HepG2 (cell line): ENCODE measurements around the gene NCS1. TPM values are rescaled to one million over a fixed set of nuclear protein-coding genes. Genes with fewer than 3 reads are reported as not detected.

ENCODE experiments used
- ATAC-seq: fragments of 200-7000 bp; cut with Tn5 transposase; 3 replicates; pipeline ENCODE4 v1.9.1; 2020; ENCODE audit warnings: mild to moderate bottlenecking, moderate library complexity
- BruUV-seq: library from RNA; stranded (reverse); fragments of 400-500 nt; replicated peaks from 2 replicates; lab custom pipeline; 2021; lab: Mats Ljungman, UMichigan
- CTCF ChIA-PET: fragments of 300-600 bp; formaldehyde crosslinking; extraction: SDS; loops from one replicate; lab custom pipeline; 2021; ENCODE audit warnings: low total read pairs, inconsistent platforms, low intra/inter-chr PET ratio; lab: Yijun Ruan, JAX
- POLR2A ChIA-PET: fragments of 350-600 bp; sonication (Branson Sonifier 250); formaldehyde crosslinking; loops from one replicate; lab custom pipeline; 2020; ENCODE audit warnings: antibody characterized with exemption, inconsistent platforms; lab: Yijun Ruan, JAX
- DNase-seq: peaks from one replicate; pipeline ENCODE4 v3.0.0-alpha.2; 2015; ENCODE audit warnings: low spot score
- FAIRE-seq: peaks from 3 replicates; lab custom pipeline; 2011; peaks lifted over from hg19 to GRCh38; lab: Jason Lieb, UNC
- H2AFZ ChIP-seq: one replicate; pipeline ENCODE4 v1.6.1; 2011; ENCODE audit warnings: low read length, inconsistent platforms
- H3K27ac ChIP-seq: fragments of 300-600 bp; 3 replicates; pipeline ENCODE4 v1.8.0; 2011; ENCODE audit warnings: mixed run types, mild to moderate bottlenecking, mixed read lengths, low read length, inconsistent platforms; ENCODE audit not compliant: insufficient read depth; ENCODE audit errors: extremely low read length
- H3K27me3 ChIP-seq, 2 experiments: fragments of 200-600 bp in 1 of 2; 2 replicates in 1 of 2; 3 replicates in 1 of 2; pipeline versions ENCODE4 v1.6.0 to v1.8.0; 2011; ENCODE audit warnings: low read length in 2 of 2, mild to moderate bottlenecking in 2 of 2, moderate library complexity in 2 of 2, inconsistent platforms in 1 of 2; ENCODE audit not compliant: insufficient read depth in 2 of 2, control insufficient read depth in 1 of 2
- H3K36me3 ChIP-seq, 2 experiments: fragments of 200-600 bp in 1 of 2; replicated peaks in 1 of 2; 2 replicates in 1 of 2; 3 replicates in 1 of 2; pipeline versions ENCODE4 v1.5.1 to v1.8.0; 2011; ENCODE audit warnings: low read length in 2 of 2, inconsistent platforms in 1 of 2; ENCODE audit not compliant: insufficient read depth in 2 of 2, control insufficient read depth in 1 of 2
- H3K4me1 ChIP-seq: 2 replicates; pipeline ENCODE4 v1.5.1; 2012; ENCODE audit warnings: low read length, inconsistent platforms; ENCODE audit not compliant: insufficient read depth
- H3K4me2 ChIP-seq: 2 replicates; pipeline ENCODE4 v1.6.0; 2011; ENCODE audit warnings: low read depth, low read length, inconsistent platforms
- H3K4me3 ChIP-seq, 3 experiments: fragments of 200-600 bp in 1 of 3; sonication (generic), shearing (Covaris generic) in 1 of 3; replicated peaks in 1 of 3; 2 replicates each; pipeline ENCODE4 v1.5.1; 2011 to 2016; ENCODE audit warnings: low read length in 3 of 3, inconsistent platforms in 2 of 3, low read depth in 2 of 3, mild to moderate bottlenecking in 2 of 3, control low read depth in 1 of 3, mixed read lengths in 1 of 3; ENCODE audit not compliant: insufficient read depth in 1 of 3
- H3K79me2 ChIP-seq: one replicate; pipeline ENCODE4 v1.6.1; 2011; ENCODE audit warnings: low read length, inconsistent platforms; ENCODE audit not compliant: insufficient read depth
- H3K9ac ChIP-seq: 2 replicates; pipeline ENCODE4 v1.6.0; 2011; ENCODE audit warnings: mild to moderate bottlenecking, low read depth, low read length, inconsistent platforms; ENCODE audit not compliant: insufficient read depth
- H3K9me3 ChIP-seq: 2 replicates; pipeline ENCODE4 v1.5.1; 2012; ENCODE audit warnings: mild to moderate bottlenecking, low read length
- H4K20me1 ChIP-seq: 2 replicates; pipeline ENCODE4 v1.6.0; 2011; ENCODE audit warnings: inconsistent platforms, mild to moderate bottlenecking, low read length, moderate library complexity; ENCODE audit not compliant: insufficient read depth
- CREB1 ChIP-seq, 2 experiments: fragments of 450-650 bp in 1 of 2; IDR thresholded peaks; 2 replicates each; pipeline ENCODE4 v1.6.1; 2016 to 2017; ENCODE audit warnings: control low read depth in 1 of 2, mild to moderate bottlenecking in 1 of 2, missing compliant biosample characterization in 1 of 2, missing genetic modification characterization in 1 of 2
- HOXA5 ChIP-seq: sonication (generic); formaldehyde crosslinking; IDR thresholded peaks from 2 replicates; pipeline ENCODE4 v1.4.0; 2020; ENCODE audit warnings: missing genetic modification reagents
- JARID2 ChIP-seq: sonication (generic); formaldehyde crosslinking; IDR thresholded peaks from 2 replicates; pipeline ENCODE4 v1.8.1; 2023; ENCODE audit warnings: missing genetic modification reagents, inconsistent platforms; ENCODE audit not compliant: insufficient replicate concordance
- KLF11 ChIP-seq: IDR thresholded peaks from 2 replicates; pipeline ENCODE4 v1.6.1; 2016; ENCODE audit warnings: missing compliant biosample characterization
- RBAK ChIP-seq: sonication (generic); formaldehyde crosslinking; IDR thresholded peaks from 2 replicates; pipeline ENCODE4 v1.5.1; 2020; ENCODE audit warnings: mild to moderate bottlenecking, missing genetic modification reagents
- SCMH1 ChIP-seq: sonication (generic); formaldehyde crosslinking; IDR thresholded peaks from 2 replicates; pipeline ENCODE4 v1.9.0; 2021; ENCODE audit warnings: missing genetic modification reagents, mild to moderate bottlenecking, borderline replicate concordance
- ZNF331 ChIP-seq: sonication (generic); formaldehyde crosslinking; IDR thresholded peaks from 2 replicates; pipeline ENCODE4 v1.4.0; 2020; ENCODE audit warnings: missing genetic modification reagents
- ZNF337 ChIP-seq: sonication (generic); formaldehyde crosslinking; IDR thresholded peaks from 2 replicates; pipeline ENCODE4 v1.5.1; 2020; ENCODE audit warnings: missing genetic modification reagents, low read depth, mild to moderate bottlenecking, borderline replicate concordance
- ZNF724P ChIP-seq: sonication (generic); formaldehyde crosslinking; IDR thresholded peaks from 2 replicates; pipeline ENCODE4 v1.8.0; 2022; ENCODE audit warnings: missing genetic modification reagents, borderline replicate concordance
- ZNF749 ChIP-seq: sonication (generic); formaldehyde crosslinking; IDR thresholded peaks from 2 replicates; pipeline ENCODE4 v1.8.0; 2022; ENCODE audit warnings: mild to moderate bottlenecking, missing genetic modification reagents, moderate library complexity, borderline replicate concordance
- WGBS: methylation state at CpG from one replicate; pipeline ENCODE4 v1.1.6; 2017; ENCODE audit warnings: low lambda C conversion rate; 5-methylcytosine and 5-hydroxymethylcytosine counted together
- in situ Hi-C: cut with HindIII; loops from 2 replicates; pipeline ENCODE4 v1.10.0; 2017; ENCODE audit warnings: low pct_unique_long_range_greater_than_20kb; ENCODE audit not compliant: extremely low pct_ligation_motif_present
- intact Hi-C: fragments of 100-400 bp; cut with micrococcal nuclease; formaldehyde crosslinking; loops from one replicate; pipeline ENCODE4 v1.10.0; 2022; ENCODE audit not compliant: unreplicated experiment
- polyA plus RNA-seq, 8 experiments: library from polyadenylated mRNA; depleted of rRNA in 3 of 8; stranded (reverse) in 7 of 8; unstranded in 1 of 8; fragments of >200 nt; fragmentation: Illumina TruSeq in 4 of 8; extraction: Trizol in 4 of 8; gene quantifications; 2 replicates each; pipeline versions ENCODE4 v1.2.1 to v1.2.3, GENCODE V29; 2011 to 2016; ENCODE audit warnings: low read depth in 4 of 8, missing spikeins in 1 of 8, mixed read lengths in 1 of 8; ENCODE audit not compliant: insufficient read depth in 1 of 8
- total RNA-seq, 5 experiments: library from RNA; depleted of rRNA; stranded (reverse); fragments of >200 nt; fragmentation: Illumina TruSeq; extraction: Trizol; gene quantifications; 2 replicates each; pipeline ENCODE4 v1.2.3, GENCODE V29; 2016; ENCODE audit warnings: low read depth in 1 of 5

Gene NCS1
- total and polyA plus RNA-seq, 2 of the 13 experiments (the other 11 are each of a cell fraction or from before 2014, with no cell fraction given) = 4.7 to 6.1 TPM

- Histone ChIP-seq H3K27me3 (peaks cover 6 to 59% of the 10 kb centered on the region in 2 experiments; a peak in 4 of 5 replicates), H3K4me1 (peaks cover 29% of the 10 kb centered on the region), H2AFZ (no peak overlapping the region), H4K20me1 (no peaks in the 10 kb centered on the region), H3K4me2 (no peak overlapping the region)
- no peak for ATAC-seq
- in situ Hi-C loops (no loop called here), intact Hi-C loops (no loop called here)
- no TSS peak for BruUV-seq
- no peak for TF ChIP-seq ZNF749 (CRISPR knock-in tag)
- no peak for TF ChIP-seq HOXA5 (CRISPR knock-in tag)
- no peak for TF ChIP-seq ZNF724P
- no peak for TF ChIP-seq RBAK (CRISPR knock-in tag)
- TF ChIP-seq, all 625 proteins: peak for 0
- H3K9ac ChIP-seq = no peak overlapping the region
- no peaks in the 10 kb centered on the region for H3K36me3 ChIP-seq
- DNase-seq = no peak
- H3K4me3 ChIP-seq = no peak overlapping the region
- 46% methylated on average over 4 of the region's 5 CpGs for WGBS
- CTCF ChIA-PET = no interaction called here
- no peaks in the 10 kb centered on the region for H3K79me2 ChIP-seq
- POLR2A ChIA-PET = no interaction called here
- H3K27ac ChIP-seq = no peak overlapping the region
- FAIRE-seq = no peak
- H3K9me3 ChIP-seq = no peaks in the 10 kb centered on the region
Observed at GRCh38 chr9:130267930-130268329, 95.7 kb downstream of the NCS1 start.

GRCh38 chr9:130268521-130269211 is 96.5 kb downstream of the NCS1 start:
- Histone ChIP-seq H3K27ac (no peak overlapping the region), H3K79me2 (no peaks in the 10 kb centered on the region), H3K4me3 (no peak overlapping the region), H3K4me2 (no peak overlapping the region), H3K27me3 (peaks cover 6 to 52% of the 10 kb centered on the region in 2 experiments; a peak in 4 of 5 replicates), H3K4me1 (peaks cover 22% of the 10 kb centered on the region), H3K36me3 (no peaks in the 10 kb centered on the region), H3K9ac (no peak overlapping the region), H3K9me3 (no peaks in the 10 kb centered on the region), H2AFZ (no peak overlapping the region), H4K20me1 (no peaks in the 10 kb centered on the region)
- TF ChIP-seq ZNF331 = no peak
- no peak for TF ChIP-seq KLF11
- no peak for TF ChIP-seq ZNF337 (CRISPR knock-in tag)
- TF ChIP-seq JARID2 (CRISPR knock-in tag) = no peak
- TF ChIP-seq SCMH1 (CRISPR knock-in tag) = no peak
- no peak for TF ChIP-seq CREB1 (IDR thresholded peaks at IDR 0.05)
- TF ChIP-seq CREB1 (CRISPR knock-in tag; IDR thresholded peaks at IDR 0.05) = no peak
- BruUV-seq = no TSS peak
- CTCF ChIA-PET = no interaction called here
- POLR2A ChIA-PET = no interaction called here
- intact Hi-C loops = no loop called here
- in situ Hi-C loops = no loop called here
- WGBS = 38% methylated on average over 16 of the region's 16 CpGs
- ATAC-seq (no peak), DNase-seq (no peak), FAIRE-seq (no peak)
